HG03565 (cell line): Measurements from ENCODE around the gene FHL3.
"Not testable (repeated sequence)": the region's sequence is repeated elsewhere in the genome, so short reads cannot be mapped to it uniquely, and the experiment has no call there.

Experiments used
- ATAC-seq: cut with Tn5 transposase; IDR thresholded peaks from one replicate; pipeline ENCODE4 v1.9.1; 2021; ENCODE audit warnings: mild to moderate bottlenecking, moderate library complexity; ENCODE audit not compliant: unreplicated experiment

FHL3 gene

GRCh38 chr1:38037221-38037939 is 32.1 kb upstream of the FHL3 start:
- no peak for ATAC-seq

- no peak for ATAC-seq
Observed at GRCh38 chr1:38034871-38035270, 29.6 kb upstream of the FHL3 start.

GRCh38 chr1:38032992-38033391 is 27.7 kb upstream of the FHL3 start:
- ATAC-seq = not testable (repeated sequence)

GRCh38 chr1:38031513-38031866 is 26.2 kb upstream of the FHL3 start:
- no peak for ATAC-seq

- no peak for ATAC-seq
Observed at GRCh38 chr1:38030596-38031512, 25.5 kb upstream of the FHL3 start.

- ATAC-seq = no peak
Observed at GRCh38 chr1:38029685-38030511, 24.6 kb upstream of the FHL3 start.

GRCh38 chr1:38029081-38029681 is 23.9 kb upstream of the FHL3 start:
- ATAC-seq = no peak

GRCh38 chr1:38028671-38029070 is 23.4 kb upstream of the FHL3 start:
- ATAC-seq = no peak

GRCh38 chr1:38028105-38028591 is 22.8 kb upstream of the FHL3 start:
- ATAC-seq = peak; percentile 60

GRCh38 chr1:38027201-38028104 is 22.1 kb upstream of the FHL3 start:
- no peak for ATAC-seq

- no peak for ATAC-seq
Observed at GRCh38 chr1:38026592-38027200, 21.4 kb upstream of the FHL3 start.

GRCh38 chr1:38025664-38026063 is 20.4 kb upstream of the FHL3 start:
- ATAC-seq = no peak

GRCh38 chr1:38025233-38025632 is 19.9 kb upstream of the FHL3 start:
- ATAC-seq = no peak

GRCh38 chr1:38022810-38023209 is 17.5 kb upstream of the FHL3 start:
- no peak for ATAC-seq

- no peak for ATAC-seq
Observed at GRCh38 chr1:38021969-38022368, 16.7 kb upstream of the FHL3 start.

GRCh38 chr1:38020396-38020795 is 15.1 kb upstream of the FHL3 start:
- no peak for ATAC-seq

GRCh38 chr1:38018864-38019343 is 13.6 kb upstream of the FHL3 start:
- no peak for ATAC-seq

- ATAC-seq = no peak
Observed at GRCh38 chr1:38015978-38016725, 10.8 kb upstream of the FHL3 start.
